Measurements from ENCODE around the gene IL17RA.

Gene IL17RA

GRCh38 chr22:17158176-17158567, 73.4 kb downstream of the IL17RA start:
- no peak for DNase-seq (ENCODE audit: low spot score)

- peak; percentile 96 for DNase-seq (ENCODE audit: low spot score)
These were observed 74.0 kb downstream of the IL17RA start, which contains the start of gene HDHD5 for GRCh38 chr22:17158568-17159503. TSS of gene HDHD5 (minus strand) at chr22:17159277. CDS start at chr22:17159251, 26 bp downstream.

GRCh38 chr22:17159504-17159951, 74.7 kb downstream of the IL17RA start:
- DNase-seq (ENCODE audit: low spot score): peak; percentile 60

GRCh38 chr22:17161991-17162390, 77.2 kb downstream of the IL17RA start:
- DNase-seq (ENCODE audit: low spot score): no peak

- no peak for DNase-seq (ENCODE audit: low spot score)
These were observed 77.9 kb downstream of the IL17RA start for GRCh38 chr22:17162731-17163130.

GRCh38 chr22:17164392-17165024, 79.7 kb downstream of the IL17RA start:
- peak; percentile 25 for DNase-seq (ENCODE audit: low spot score)
